Upper lobe of left lung (tissue), 6 donors: ENCODE measurements around the gene PIK3IP1. TPM values are rescaled to one million over a fixed set of nuclear protein-coding genes. Genes with fewer than 3 reads are reported as not detected.

Experiments
- ATAC-seq, 2 donors: fragments of 200-7000 bp; cut with Tn5 transposase; one replicate each; pipeline ENCODE4 v1.9.1; 2022; ENCODE audit warnings: mild to moderate bottlenecking in 2 of 2, moderate library complexity in 2 of 2; ENCODE audit not compliant: low FRiP score in 2 of 2
- DNase-seq, 2 donors: peaks; one replicate each; pipeline ENCODE4 v3.0.0-alpha.2; 2019 to 2020
- H3K27ac ChIP-seq, 4 donors: fragments of 200-600 bp; sonication (generic); one replicate each; pipeline ENCODE4 v1.5.1; 2016 to 2019
- H3K27me3 ChIP-seq, 4 donors: fragments of 200-600 bp; sonication (generic); one replicate each; pipeline ENCODE4 v1.5.1; 2017 to 2019
- H3K36me3 ChIP-seq, 4 donors: fragments of 200-600 bp; sonication (generic); one replicate each; pipeline ENCODE4 v1.5.1; 2016 to 2019
- H3K4me1 ChIP-seq, 4 donors: fragments of 200-600 bp; sonication (generic); one replicate each; pipeline ENCODE4 v1.5.1; 2018 to 2019
- H3K4me3 ChIP-seq, 4 donors: fragments of 200-600 bp; sonication (generic); one replicate each; pipeline ENCODE4 v1.5.1; 2017 to 2019; ENCODE audit warnings: mild to moderate bottlenecking in 2 of 4, moderate library complexity in 1 of 4
- H3K9me3 ChIP-seq, 4 donors: fragments of 200-600 bp; sonication (generic); one replicate each; pipeline ENCODE4 v1.5.1; 2018 to 2019
- EP300 ChIP-seq, 4 donors: sonication (generic); formaldehyde crosslinking; IDR thresholded peaks; one replicate each; pipeline ENCODE4 v1.5.1; 2017; ENCODE audit warnings: antibody characterized with exemption in 4 of 4, control low read depth in 2 of 4
- POLR2A ChIP-seq, 4 donors: fragments of 450-650 bp; IDR thresholded peaks; one replicate each; pipeline ENCODE4 v1.5.1; 2016 to 2017; ENCODE audit warnings: antibody characterized with exemption in 4 of 4, mild to moderate bottlenecking in 2 of 4
- POLR2AphosphoS5 ChIP-seq, 2 donors: sonication (generic); formaldehyde crosslinking; IDR thresholded peaks; one replicate each; pipeline ENCODE4 v1.5.1; 2017; ENCODE audit warnings: antibody characterized with exemption in 2 of 2
- WGBS, 2 donors: methylation state at CpG; one replicate each; pipeline ENCODE4 v1.1.5; 2017 to 2018; 5-methylcytosine and 5-hydroxymethylcytosine counted together
- total RNA-seq, 6 donors: library from RNA; depleted of rRNA in 4 of 6; stranded (reverse); fragments of >200 nt in 4 of 6; gene quantifications; one replicate each; pipeline versions ENCODE4 v1.1.0 to v1.2.1, GENCODE V29; 2016 to 2021
- TF ChIP-seq, protein P1 (sequence below), 6 experiments: fragments of 450-650 bp in 4 of 6; fragments of 200-600 bp in 2 of 6; sonication (generic) in 2 of 6; IDR thresholded peaks; one replicate each; pipeline ENCODE4 v1.5.1; 2016 to 2019; ENCODE audit warnings: antibody characterized with exemption in 6 of 6
- donor health status: DM: no; HTN: no; CAD: no; lungs with moderate emphysema.
- donor health status: DM: no; HTN: yes; CAD: no; lungs with severe emphysema.

The PIK3IP1 gene
- total RNA-seq, 6 donors from 2014 or later: 38.9 to 97.1 (median 65.8) TPM

DNA sequence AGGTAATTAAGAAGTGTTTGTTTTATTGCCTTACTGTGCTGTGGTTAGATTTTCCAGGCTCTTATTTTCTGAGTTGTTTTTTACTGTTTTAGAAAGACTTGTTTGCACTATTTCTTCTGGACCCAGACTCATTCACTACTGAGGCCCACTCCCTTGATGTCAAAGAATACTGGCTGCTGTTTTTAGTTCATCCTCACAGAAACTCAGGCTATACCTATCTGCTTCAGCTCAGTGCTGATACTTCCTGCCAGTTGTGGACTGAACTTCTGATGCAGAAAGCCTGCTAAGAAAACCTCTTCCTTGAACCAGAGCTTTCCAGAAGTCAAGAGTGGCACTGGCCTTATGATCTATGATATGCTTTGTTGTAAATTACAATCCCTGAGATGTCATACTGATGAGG, 15.9 kb upstream of the PIK3IP1 start:
- Histone ChIP-seq H3K4me3 (no peak overlapping the region), H3K27ac (no peak overlapping the region), H3K36me3 (no peaks in the 10 kb centered on the region), H3K9me3 (no peaks in the 10 kb centered on the region), H3K4me1 (peaks cover 0 to 4% (median 3%) of the 10 kb centered on the region in 4 donors), H3K27me3 (no peaks in the 10 kb centered on the region)
- no peak for DNase-seq
- no peak for ATAC-seq
- TF ChIP-seq, protein P1, sequence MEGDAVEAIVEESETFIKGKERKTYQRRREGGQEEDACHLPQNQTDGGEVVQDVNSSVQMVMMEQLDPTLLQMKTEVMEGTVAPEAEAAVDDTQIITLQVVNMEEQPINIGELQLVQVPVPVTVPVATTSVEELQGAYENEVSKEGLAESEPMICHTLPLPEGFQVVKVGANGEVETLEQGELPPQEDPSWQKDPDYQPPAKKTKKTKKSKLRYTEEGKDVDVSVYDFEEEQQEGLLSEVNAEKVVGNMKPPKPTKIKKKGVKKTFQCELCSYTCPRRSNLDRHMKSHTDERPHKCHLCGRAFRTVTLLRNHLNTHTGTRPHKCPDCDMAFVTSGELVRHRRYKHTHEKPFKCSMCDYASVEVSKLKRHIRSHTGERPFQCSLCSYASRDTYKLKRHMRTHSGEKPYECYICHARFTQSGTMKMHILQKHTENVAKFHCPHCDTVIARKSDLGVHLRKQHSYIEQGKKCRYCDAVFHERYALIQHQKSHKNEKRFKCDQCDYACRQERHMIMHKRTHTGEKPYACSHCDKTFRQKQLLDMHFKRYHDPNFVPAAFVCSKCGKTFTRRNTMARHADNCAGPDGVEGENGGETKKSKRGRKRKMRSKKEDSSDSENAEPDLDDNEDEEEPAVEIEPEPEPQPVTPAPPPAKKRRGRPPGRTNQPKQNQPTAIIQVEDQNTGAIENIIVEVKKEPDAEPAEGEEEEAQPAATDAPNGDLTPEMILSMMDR (IDR thresholded peaks at IDR 0.05): no peak
- TF ChIP-seq EP300 (IDR thresholded peaks at IDR 0.05) (no peak), POLR2AphosphoS5 (IDR thresholded peaks at IDR 0.05) (no peak), POLR2A (IDR thresholded peaks at IDR 0.05) (no peak)

DNA sequence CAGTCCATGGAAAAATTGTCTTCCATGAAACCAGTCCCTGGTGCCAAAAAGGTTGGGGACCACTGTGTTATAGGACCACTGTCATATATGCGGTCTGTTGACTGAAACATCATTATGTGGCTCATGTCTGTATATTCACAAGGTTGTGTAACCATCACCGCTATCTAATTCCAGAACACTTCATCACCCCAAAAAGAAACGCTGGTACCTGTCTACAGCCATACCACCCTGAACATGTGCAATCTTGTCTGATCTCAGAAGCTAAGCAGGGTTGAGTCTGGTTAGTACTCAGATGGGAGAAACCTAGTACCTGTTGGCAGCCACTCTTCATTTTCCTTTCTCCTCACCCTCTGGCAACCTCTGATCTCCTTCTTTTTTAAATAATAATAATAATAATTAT, 12.9 kb upstream of the PIK3IP1 start:
- no peak for DNase-seq
- Histone ChIP-seq H3K9me3 (no peaks in the 10 kb centered on the region), H3K4me3 (no peak overlapping the region), H3K27ac (no peak overlapping the region), H3K36me3 (no peaks in the 10 kb centered on the region), H3K4me1 (peaks cover 0 to 17% (median 2%) of the 10 kb centered on the region in 4 donors), H3K27me3 (no peaks in the 10 kb centered on the region)
- no peak for TF ChIP-seq POLR2A (IDR thresholded peaks at IDR 0.05)
- TF ChIP-seq EP300 (IDR thresholded peaks at IDR 0.05): no peak
- 82 to 93% methylated on average over 3 of the region's 3 CpGs for WGBS, 2 donors
- no peak for ATAC-seq

DNA sequence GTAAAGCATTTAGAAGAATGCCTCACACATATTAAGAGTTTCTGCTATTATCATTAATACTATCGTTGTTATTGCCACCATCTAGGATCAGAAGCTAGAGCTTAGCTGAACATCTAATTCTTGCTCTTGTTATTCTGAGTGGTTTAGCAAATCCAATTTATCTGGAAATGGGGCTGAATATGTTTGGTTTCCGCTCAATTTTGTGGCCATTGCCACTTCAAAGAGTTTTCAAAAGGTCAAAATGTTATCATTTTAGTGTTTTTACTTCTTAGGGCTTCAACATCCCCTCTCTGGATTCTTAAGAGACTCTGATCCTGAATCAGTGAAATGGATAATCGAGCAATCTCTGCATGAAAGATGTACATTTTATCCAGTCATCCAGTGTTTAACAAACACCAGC, 10.2 kb upstream of the PIK3IP1 start:
- no peak for ATAC-seq
- Histone ChIP-seq H3K9me3 (no peaks in the 10 kb centered on the region), H3K4me1 (peaks cover 0 to 17% (median 3%) of the 10 kb centered on the region in 4 donors), H3K4me3 (no peak overlapping the region), H3K27ac (no peak overlapping the region), H3K36me3 (no peaks in the 10 kb centered on the region), H3K27me3 (no peaks in the 10 kb centered on the region)
- TF ChIP-seq POLR2A (IDR thresholded peaks at IDR 0.05) (no peak), EP300 (IDR thresholded peaks at IDR 0.05) (no peak), POLR2AphosphoS5 (IDR thresholded peaks at IDR 0.05) (no peak)
- TF ChIP-seq, protein P1 (IDR thresholded peaks at IDR 0.05): no peak
- WGBS, 2 donors: 85 to 89% methylated on average over 3 of the region's 3 CpGs
- no peak for DNase-seq

DNA sequence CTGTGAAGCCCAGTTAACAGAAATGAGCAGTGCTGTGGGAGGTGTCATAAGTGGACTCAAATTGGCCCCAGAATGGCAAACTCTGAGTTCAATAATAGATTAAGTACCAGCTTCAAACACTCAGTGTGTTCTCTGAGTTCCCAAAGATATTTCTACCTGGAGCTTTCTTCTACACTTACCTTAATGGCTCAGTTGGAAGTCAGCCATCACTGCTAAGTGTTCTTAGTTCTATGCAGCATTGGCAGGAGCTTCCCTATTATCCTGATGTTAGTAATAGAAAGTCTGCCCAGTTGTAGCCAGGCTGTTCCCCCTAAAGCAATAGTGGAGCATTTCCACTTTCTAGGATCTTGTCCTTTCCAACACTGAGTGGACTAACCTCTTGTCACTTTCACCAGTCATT, 9.7 kb upstream of the PIK3IP1 start:
- Histone ChIP-seq H3K9me3 (no peaks in the 10 kb centered on the region), H3K27me3 (no peaks in the 10 kb centered on the region), H3K4me1 (peaks cover 2 to 19% (median 7%) of the 10 kb centered on the region in 4 donors), H3K36me3 (no peaks in the 10 kb centered on the region), H3K27ac (no peak overlapping the region), H3K4me3 (no peak overlapping the region)
- no peak for ATAC-seq
- DNase-seq: no peak
- no peak for TF ChIP-seq POLR2AphosphoS5 (IDR thresholded peaks at IDR 0.05)
- no peak for TF ChIP-seq POLR2A (IDR thresholded peaks at IDR 0.05)
- no peak for TF ChIP-seq EP300 (IDR thresholded peaks at IDR 0.05)
- TF ChIP-seq, protein P1 (IDR thresholded peaks at IDR 0.05): no peak

DNA sequence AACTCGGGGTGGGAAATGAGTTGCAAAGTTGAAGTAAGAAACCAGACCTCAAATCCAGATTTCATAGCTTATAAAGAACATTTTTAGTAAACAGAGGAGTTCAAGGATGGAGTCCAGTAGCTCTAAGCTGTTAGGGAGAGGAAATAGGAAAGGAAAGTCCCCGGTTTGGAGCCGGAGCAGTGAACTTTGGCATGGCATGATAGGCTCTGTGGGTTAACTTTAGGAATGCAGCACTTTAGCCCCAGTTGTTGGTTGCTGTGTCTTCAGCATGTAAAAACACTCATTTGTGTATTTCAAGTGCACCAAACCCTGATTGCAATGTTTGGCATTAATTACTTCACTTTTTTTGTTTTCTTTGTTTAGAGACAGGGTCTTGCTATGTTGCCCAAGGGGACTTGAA, 8.6 kb upstream of the PIK3IP1 start:
- TF ChIP-seq, protein P1 (IDR thresholded peaks at IDR 0.05): no peak
- no peak for TF ChIP-seq EP300 (IDR thresholded peaks at IDR 0.05)
- Histone ChIP-seq H3K27me3 (no peaks in the 10 kb centered on the region), H3K4me1 (peaks cover 13 to 30% (median 18%) of the 10 kb centered on the region in 4 donors), H3K4me3 (no peak overlapping the region), H3K9me3 (no peaks in the 10 kb centered on the region), H3K36me3 (no peaks in the 10 kb centered on the region), H3K27ac (no peak overlapping the region)
- 51 to 72% methylated on average over 3 of the region's 3 CpGs for WGBS, 2 donors
- no peak for ATAC-seq
- no peak for DNase-seq
